Measurements from ENCODE around the gene UTRN. TPM values are rescaled to one million over a fixed set of nuclear protein-coding genes. Genes with fewer than 3 reads are reported as not detected.

The UTRN gene
- total RNA-seq, 1 experiment from 2014 or later, result 79.7 TPM

DNA sequence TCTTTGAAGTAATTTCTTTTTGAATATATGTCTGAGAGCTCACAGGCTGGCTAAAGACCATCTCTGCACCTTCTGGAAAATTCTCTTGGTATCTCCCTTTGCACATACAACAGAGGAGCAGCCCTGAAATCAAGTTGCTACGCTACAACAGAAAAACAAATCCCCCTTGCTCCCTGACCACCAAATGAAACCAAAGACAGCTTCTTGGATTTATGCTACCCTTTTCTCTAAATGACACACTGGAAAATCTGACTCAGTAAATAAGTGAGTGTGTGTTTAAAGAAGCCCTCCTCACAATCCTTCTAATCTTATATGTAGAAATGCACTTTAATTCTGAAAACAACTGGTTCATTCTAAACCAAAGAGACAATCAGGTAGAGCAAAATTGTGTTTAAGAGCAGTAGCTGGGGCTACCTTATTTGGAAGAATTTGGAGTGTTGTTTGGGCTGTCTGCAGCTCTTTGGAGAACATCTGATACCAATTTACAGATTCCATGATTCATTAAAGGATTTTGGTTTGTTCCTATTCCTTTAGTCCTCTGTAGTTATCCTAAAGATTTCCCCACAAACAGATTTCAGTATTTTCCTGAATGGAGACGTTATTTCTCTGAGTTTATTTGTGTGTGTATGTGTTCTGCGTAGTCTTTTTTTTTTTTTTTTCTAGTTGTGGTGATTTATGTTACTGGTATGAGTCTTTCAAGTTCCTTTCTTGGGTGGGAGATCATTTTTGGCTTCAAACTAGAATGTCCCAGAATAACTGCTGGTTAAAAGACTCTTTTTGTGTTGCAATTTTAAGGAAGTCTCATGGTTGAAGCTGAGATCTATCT is 36.4 kb upstream of the UTRN start:
- DNase-seq, result no peak
- no peak overlapping the region for H3K14ac ChIP-seq (ENCODE audit: insufficient read depth, low read length)
- TF ChIP-seq, protein P1, sequence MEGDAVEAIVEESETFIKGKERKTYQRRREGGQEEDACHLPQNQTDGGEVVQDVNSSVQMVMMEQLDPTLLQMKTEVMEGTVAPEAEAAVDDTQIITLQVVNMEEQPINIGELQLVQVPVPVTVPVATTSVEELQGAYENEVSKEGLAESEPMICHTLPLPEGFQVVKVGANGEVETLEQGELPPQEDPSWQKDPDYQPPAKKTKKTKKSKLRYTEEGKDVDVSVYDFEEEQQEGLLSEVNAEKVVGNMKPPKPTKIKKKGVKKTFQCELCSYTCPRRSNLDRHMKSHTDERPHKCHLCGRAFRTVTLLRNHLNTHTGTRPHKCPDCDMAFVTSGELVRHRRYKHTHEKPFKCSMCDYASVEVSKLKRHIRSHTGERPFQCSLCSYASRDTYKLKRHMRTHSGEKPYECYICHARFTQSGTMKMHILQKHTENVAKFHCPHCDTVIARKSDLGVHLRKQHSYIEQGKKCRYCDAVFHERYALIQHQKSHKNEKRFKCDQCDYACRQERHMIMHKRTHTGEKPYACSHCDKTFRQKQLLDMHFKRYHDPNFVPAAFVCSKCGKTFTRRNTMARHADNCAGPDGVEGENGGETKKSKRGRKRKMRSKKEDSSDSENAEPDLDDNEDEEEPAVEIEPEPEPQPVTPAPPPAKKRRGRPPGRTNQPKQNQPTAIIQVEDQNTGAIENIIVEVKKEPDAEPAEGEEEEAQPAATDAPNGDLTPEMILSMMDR (conservative IDR thresholded peaks at IDR 0.05), result no peak
- no peak overlapping the region for H2BK20ac ChIP-seq (ENCODE audit: low read depth, low read length, poor library complexity, severe bottlenecking)
- H2BK15ac ChIP-seq (ENCODE audit: low read depth, low read length), result no peak overlapping the region
- H4K5ac ChIP-seq (ENCODE audit: insufficient read length, low read depth, low read length), result no peak overlapping the region
- no peak overlapping the region for H3K56ac ChIP-seq (ENCODE audit: insufficient read length, low read depth, low read length)
- no peak overlapping the region for H3K4me3 Mint-ChIP-seq
- H3K9me3 Mint-ChIP-seq, result peaks cover 0 to 4% of the 10 kb centered on the region in 2 experiments; a peak in 3 of 5 replicates
- H2AK5ac ChIP-seq (ENCODE audit: insufficient read length, low read length), result no peak overlapping the region
- H3K9ac ChIP-seq (ENCODE audit: extremely low read depth, insufficient read length, low read length), result no peak overlapping the region
- no peaks in the 10 kb centered on the region for H3K79me2 ChIP-seq (ENCODE audit: insufficient read depth, low read length)
- no peak overlapping the region for H3K23ac ChIP-seq (ENCODE audit: insufficient read length, low read depth, low read length)
- no peaks in the 10 kb centered on the region for H4K20me1 ChIP-seq (ENCODE audit: control insufficient read depth, insufficient read depth, insufficient read length)
- H3K18ac ChIP-seq (ENCODE audit: insufficient read length, low read depth, low read length), result no peak overlapping the region
- H3T11ph ChIP-seq (ENCODE audit: low read length), result no peak overlapping the region
- H3K27ac ChIP-seq (ENCODE audit: insufficient read length, low read depth, low read length), result no peak overlapping the region
- H3K9me3 ChIP-seq (ENCODE audit: control insufficient read depth, low read depth, low read length), result no peaks in the 10 kb centered on the region
- H3K27me3 ChIP-seq (ENCODE audit: insufficient read depth, low read length), result no peaks in the 10 kb centered on the region
- peaks cover 2% of the 10 kb centered on the region; the same call in 1 of the 2 replicates for H3K4me1 ChIP-seq (ENCODE audit: insufficient read depth, low read length)
- H4K91ac ChIP-seq (ENCODE audit: insufficient read length, low read depth, low read length), result no peak overlapping the region
- no peaks in the 10 kb centered on the region for H3K79me1 ChIP-seq (ENCODE audit: insufficient read depth, low read depth, low read length, poor library complexity, severe bottlenecking)
- no peak overlapping the region for H3K4ac ChIP-seq (ENCODE audit: low read depth, low read length)
- no peak overlapping the region for H4K8ac ChIP-seq (replicated peaks; ENCODE audit: insufficient read length, low read depth, low read length)
- no peak overlapping the region for H2BK5ac ChIP-seq (ENCODE audit: insufficient read length, low read length)
- H3K4me1 Mint-ChIP-seq, result peaks cover 14 to 29% of the 10 kb centered on the region in 2 experiments
- H3K27ac Mint-ChIP-seq, result 0 out of 7 replicates have a peak overlapping the region, but pooled peaks of 1 of the 3 experiments have one; percentile 31
- no peak overlapping the region for H2AFZ ChIP-seq (ENCODE audit: low read length)
- H2BK120ac ChIP-seq (ENCODE audit: low read depth, low read length, poor library complexity, severe bottlenecking), result no peak overlapping the region
- H2BK12ac ChIP-seq (ENCODE audit: insufficient read length, low read depth, low read length), result no peak overlapping the region
- H3K4me2 ChIP-seq (ENCODE audit: insufficient read depth, insufficient read length, low read length), result no peak overlapping the region
- WGBS (ENCODE audit: extremely low coverage, insufficient read length, low lambda C conversion rate), result no CpG with 5 or more reads among the region's 3 CpGs
- no peaks in the 10 kb centered on the region for H3K23me2 ChIP-seq (ENCODE audit: insufficient read length, low read depth, low read length, poor library complexity, severe bottlenecking)
- H3K27me3 Mint-ChIP-seq (ENCODE audit: low read depth), result no peaks in the 10 kb centered on the region
- peaks cover 0 to 10% (median 0%) of the 10 kb centered on the region in 3 experiments; a peak in 2 of 7 replicates for H3K36me3 Mint-ChIP-seq (ENCODE audit: insufficient read depth in 1 of 3, low read depth in 3 of 3)
